Immature natural killer cell (primary cell): ENCODE measurements around the gene PRKG2. TPM values are rescaled to one million over a fixed set of nuclear protein-coding genes. Genes with fewer than 3 reads are reported as not detected.
"Not testable (repeated sequence)": the region's sequence is repeated elsewhere in the genome, so short reads cannot be mapped to it uniquely, and the experiment has no call there.

Experiments used
- DNase-seq, 3 donors: peaks; one replicate each; pipeline ENCODE4 v3.0.0; 2022; ENCODE audit warnings: mixed read lengths in 1 of 3
- H3K27ac Mint-ChIP-seq, 6 donors: one replicate each; pipeline ENCODE4 v1.8.0; 2020; ENCODE audit warnings: mixed read lengths in 6 of 6, mild to moderate bottlenecking in 5 of 6, inconsistent platforms in 4 of 6, moderate library complexity in 3 of 6
- H3K27me3 Mint-ChIP-seq, 3 donors: one replicate each; pipeline ENCODE4 v1.8.0; 2020 to 2021; ENCODE audit warnings: low read depth in 3 of 3, mild to moderate bottlenecking in 3 of 3, mixed read lengths in 3 of 3, moderate library complexity in 3 of 3, inconsistent platforms in 1 of 3
- H3K36me3 Mint-ChIP-seq, 3 donors: one replicate each; pipeline ENCODE4 v1.8.0; 2020; ENCODE audit warnings: mixed read lengths in 3 of 3, inconsistent platforms in 2 of 3, mild to moderate bottlenecking in 2 of 3
- H3K4me1 Mint-ChIP-seq, 2 donors: one replicate each; pipeline ENCODE4 v1.8.0; 2020; ENCODE audit warnings: inconsistent platforms in 2 of 2, mild to moderate bottlenecking in 2 of 2, mixed read lengths in 2 of 2, moderate library complexity in 1 of 2
- H3K4me3 Mint-ChIP-seq, 5 donors: one replicate each; pipeline ENCODE4 v1.8.0; 2020; ENCODE audit warnings: mild to moderate bottlenecking in 5 of 5, mixed read lengths in 5 of 5, inconsistent platforms in 3 of 5, moderate library complexity in 3 of 5
- H3K9me3 Mint-ChIP-seq, 6 donors: one replicate each; pipeline ENCODE4 v1.8.0; 2020; ENCODE audit warnings: mild to moderate bottlenecking in 6 of 6, mixed read lengths in 6 of 6, inconsistent platforms in 4 of 6, moderate library complexity in 3 of 6
- polyA plus RNA-seq, 3 donors: library from polyadenylated mRNA; unstranded; fragments of 300-500 nt; fragmentation: Illumina TruSeq; gene quantifications; one replicate each; pipeline ENCODE4 v1.2.3, GENCODE V29; 2021

Gene PRKG2
- polyA plus RNA-seq, 3 donors from 2014 or later: 0.62 to 0.76 TPM; not detected in 1

DNA sequence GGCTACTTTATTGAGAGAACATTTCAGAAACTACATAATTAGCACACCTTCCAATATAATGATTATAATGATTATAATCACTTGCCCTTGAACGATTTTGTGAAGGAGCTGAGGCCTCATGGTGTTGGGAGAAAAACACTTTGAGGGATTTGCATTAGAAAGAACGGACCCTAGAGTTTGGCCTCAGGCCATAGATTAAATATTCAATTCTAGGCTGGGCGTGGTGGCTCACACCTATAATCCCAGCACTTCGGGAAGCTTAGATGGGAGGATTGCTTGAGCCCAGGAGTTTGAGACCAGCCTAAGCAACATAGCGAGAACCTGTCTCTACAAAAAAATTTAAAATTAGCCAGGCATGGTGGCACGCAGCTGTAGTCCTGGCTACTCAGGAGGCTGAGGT lies 12.9 kb upstream of the PRKG2 start:
- Mint-ChIP-seq H3K9me3 (peaks cover 0 to 9% (median 4%) of the 10 kb centered on the region in 6 donors), H3K4me1 (no peaks in the 10 kb centered on the region), H3K27ac (no peak overlapping the region), H3K36me3 (no peaks in the 10 kb centered on the region), H3K4me3 (no peak overlapping the region), H3K27me3 (peaks cover 0 to 2% (median 0%) of the 10 kb centered on the region in 3 donors)
- no peak for DNase-seq

DNA sequence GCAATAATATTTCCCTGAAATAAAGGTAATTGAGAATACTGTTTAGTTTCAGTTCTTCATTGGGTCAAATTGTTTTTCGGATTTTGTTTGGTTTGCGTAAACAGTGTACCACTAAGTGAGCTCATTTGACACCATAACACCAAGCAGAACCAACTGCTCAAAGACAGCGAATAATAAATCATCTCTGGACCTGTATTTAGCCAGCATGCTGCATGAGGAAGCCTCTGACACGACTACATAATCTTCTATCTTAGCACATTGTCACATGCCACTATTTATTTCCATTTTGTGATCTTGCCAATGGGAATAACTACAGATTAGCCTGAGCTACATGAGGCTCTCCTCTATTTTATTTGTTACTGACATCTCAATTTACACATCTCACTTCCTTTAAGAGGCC lies 12.1 kb upstream of the PRKG2 start:
- Mint-ChIP-seq H3K9me3 (peaks cover 0 to 9% (median 3%) of the 10 kb centered on the region in 6 donors), H3K27ac (no peak overlapping the region), H3K4me3 (no peak overlapping the region), H3K27me3 (peaks cover 0 to 2% (median 0%) of the 10 kb centered on the region in 3 donors), H3K36me3 (no peaks in the 10 kb centered on the region), H3K4me1 (no peaks in the 10 kb centered on the region)
- no peak for DNase-seq

DNA sequence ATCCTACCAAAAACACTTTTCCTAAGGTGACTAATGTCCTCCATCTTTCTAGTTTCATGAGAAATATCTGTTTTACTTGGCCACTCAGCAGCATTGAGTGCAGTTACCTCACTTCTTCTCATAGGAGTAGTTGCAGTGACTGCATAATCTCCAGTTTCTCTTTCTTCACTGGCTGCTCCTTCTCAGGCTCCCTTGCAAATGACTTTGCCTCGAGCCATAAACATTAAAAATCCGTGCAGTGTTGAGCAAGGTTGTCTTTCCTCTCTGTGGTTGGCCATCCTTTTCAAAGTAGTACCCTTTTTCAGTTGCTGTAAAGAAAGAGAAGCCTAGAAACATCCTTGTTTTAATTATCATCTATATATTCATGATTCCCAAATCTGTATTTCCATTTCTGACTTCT lies 10.2 kb upstream of the PRKG2 start:
- H3K4me3 Mint-ChIP-seq: no peak overlapping the region
- no peak for DNase-seq
- H3K27ac Mint-ChIP-seq: no peak overlapping the region
- peaks cover 0 to 2% (median 2%) of the 10 kb centered on the region in 3 donors for H3K27me3 Mint-ChIP-seq
- no peaks in the 10 kb centered on the region for H3K4me1 Mint-ChIP-seq
- peaks cover 0 to 4% (median 1%) of the 10 kb centered on the region in 6 donors for H3K9me3 Mint-ChIP-seq
- no peaks in the 10 kb centered on the region for H3K36me3 Mint-ChIP-seq

GRCh38 chr4:81222082-81222472 lies 7.1 kb upstream of the PRKG2 start:
- not testable (repeated sequence) for DNase-seq, H3K27me3 Mint-ChIP-seq, H3K36me3 Mint-ChIP-seq, H3K4me3 Mint-ChIP-seq, H3K27ac Mint-ChIP-seq, H3K4me1 Mint-ChIP-seq
- peaks cover 0 to 10% (median 3%) of the 10 kb centered on the region in 6 donors for H3K9me3 Mint-ChIP-seq

- no peak for DNase-seq
- H3K27me3 Mint-ChIP-seq: peaks cover 2 to 6% (median 2%) of the 10 kb centered on the region in 3 donors
- H3K36me3 Mint-ChIP-seq: no peaks in the 10 kb centered on the region
- H3K4me1 Mint-ChIP-seq: no peaks in the 10 kb centered on the region
- no peak overlapping the region for H3K4me3 Mint-ChIP-seq
- H3K27ac Mint-ChIP-seq: no peak overlapping the region
- peaks cover 0 to 10% (median 3%) of the 10 kb centered on the region in 6 donors for H3K9me3 Mint-ChIP-seq
Measured at GRCh38 chr4:81221303-81222081, 6.5 kb upstream of the PRKG2 start.

DNA sequence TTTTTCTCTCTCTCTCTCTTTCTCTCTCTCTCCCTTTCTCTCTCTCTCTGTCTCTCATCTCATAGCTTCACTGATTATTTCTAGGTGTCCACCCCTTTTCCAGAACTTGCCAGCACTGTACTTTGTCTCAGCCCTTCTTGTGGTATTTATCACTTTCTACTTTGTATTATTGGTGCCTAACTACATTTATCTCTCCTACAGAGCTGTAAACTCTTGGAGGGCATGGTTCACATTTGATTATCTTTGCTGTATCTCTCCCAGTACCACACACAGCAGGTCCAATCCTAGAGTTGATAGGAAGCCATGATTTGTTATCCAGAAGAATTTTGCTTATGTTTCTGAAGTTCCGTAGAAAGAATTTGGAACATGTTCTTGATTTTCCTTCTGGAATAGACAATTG lies 5.2 kb upstream of the PRKG2 start:
- H3K36me3 Mint-ChIP-seq: peaks cover 0 to 7% (median 0%) of the 10 kb centered on the region in 3 donors
- H3K9me3 Mint-ChIP-seq: peaks cover 0 to 10% (median 3%) of the 10 kb centered on the region in 6 donors
- no peak for DNase-seq
- H3K27ac Mint-ChIP-seq: no peak overlapping the region
- H3K4me1 Mint-ChIP-seq: no peaks in the 10 kb centered on the region
- peaks cover 5 to 14% (median 7%) of the 10 kb centered on the region in 3 donors for H3K27me3 Mint-ChIP-seq
- H3K4me3 Mint-ChIP-seq: no peak overlapping the region

DNA sequence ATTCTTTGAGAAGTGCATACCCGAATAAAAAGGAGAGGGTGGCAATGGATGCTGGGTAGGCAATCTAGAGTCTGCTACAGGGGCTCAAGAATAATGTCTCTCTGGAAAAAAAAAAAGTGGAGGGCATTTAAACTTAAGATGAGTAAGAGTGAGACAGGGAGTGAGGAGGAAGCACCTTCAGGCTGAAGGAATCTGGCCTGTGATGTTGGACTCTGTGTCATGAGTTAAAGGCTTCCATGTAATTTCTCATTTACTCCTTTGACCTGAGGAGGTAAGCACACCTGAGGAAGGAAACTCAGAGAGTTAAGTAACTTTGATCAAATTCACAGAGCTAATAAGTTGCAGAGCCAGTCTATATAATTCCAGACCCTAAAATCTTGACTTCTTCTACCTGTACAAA lies 3.2 kb upstream of the PRKG2 start:
- Mint-ChIP-seq H3K27me3 (peaks cover 5 to 21% (median 9%) of the 10 kb centered on the region in 3 donors), H3K36me3 (peaks cover 0 to 7% (median 0%) of the 10 kb centered on the region in 3 donors), H3K27ac (no peak overlapping the region), H3K9me3 (peaks cover 0 to 10% (median 3%) of the 10 kb centered on the region in 6 donors), H3K4me1 (no peaks in the 10 kb centered on the region), H3K4me3 (no peak overlapping the region)
- DNase-seq: no peak

DNA sequence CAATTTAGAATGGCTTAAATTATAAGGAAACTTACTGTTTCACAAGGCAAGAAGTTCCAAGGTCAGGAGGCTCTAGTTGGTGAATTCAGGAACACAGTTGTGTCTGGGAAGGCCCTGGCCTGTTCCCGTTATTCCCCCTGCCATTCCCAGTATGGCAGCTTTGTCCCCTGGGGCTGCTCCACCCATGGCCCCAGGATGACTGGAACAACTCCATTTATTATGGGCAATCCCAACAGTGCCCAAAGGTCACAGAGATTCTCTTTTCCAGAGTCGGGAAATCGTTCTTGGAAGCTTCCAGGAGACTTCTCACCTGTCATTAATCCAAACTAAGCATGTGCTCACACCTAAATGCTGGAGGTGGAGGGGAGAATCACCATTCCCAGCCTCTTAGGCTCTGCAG lies 2.8 kb upstream of the PRKG2 start:
- H3K36me3 Mint-ChIP-seq: peaks cover 0 to 7% (median 0%) of the 10 kb centered on the region in 3 donors
- H3K4me3 Mint-ChIP-seq: no peak overlapping the region
- H3K9me3 Mint-ChIP-seq: peaks cover 0 to 10% (median 3%) of the 10 kb centered on the region in 6 donors
- no peak overlapping the region for H3K27ac Mint-ChIP-seq
- no peaks in the 10 kb centered on the region for H3K4me1 Mint-ChIP-seq
- no peak for DNase-seq
- peaks cover 5 to 21% (median 9%) of the 10 kb centered on the region in 3 donors for H3K27me3 Mint-ChIP-seq

GRCh38 chr4:81215931-81216330 lies 909 bp upstream of the PRKG2 start:
- Mint-ChIP-seq H3K4me3 (no peak overlapping the region), H3K9me3 (peaks cover 0 to 9% (median 2%) of the 10 kb centered on the region in 6 donors), H3K4me1 (no peaks in the 10 kb centered on the region), H3K27me3 (peaks cover 5 to 21% (median 9%) of the 10 kb centered on the region in 3 donors), H3K27ac (no peak overlapping the region), H3K36me3 (peaks cover 0 to 7% (median 0%) of the 10 kb centered on the region in 3 donors)
- no peak for DNase-seq

GRCh38 chr4:81214144-81214880 lies 710 bp downstream of the PRKG2 start:
- Mint-ChIP-seq H3K27ac (no peak overlapping the region), H3K4me1 (no peaks in the 10 kb centered on the region), H3K36me3 (peaks cover 0 to 7% (median 0%) of the 10 kb centered on the region in 3 donors), H3K27me3 (peaks cover 3 to 21% (median 9%) of the 10 kb centered on the region in 3 donors), H3K4me3 (peak overlapping the region in 1 of 5 donors; percentile 35), H3K9me3 (peaks cover 0 to 9% (median 1%) of the 10 kb centered on the region in 6 donors)
- DNase-seq: no peak

DNA sequence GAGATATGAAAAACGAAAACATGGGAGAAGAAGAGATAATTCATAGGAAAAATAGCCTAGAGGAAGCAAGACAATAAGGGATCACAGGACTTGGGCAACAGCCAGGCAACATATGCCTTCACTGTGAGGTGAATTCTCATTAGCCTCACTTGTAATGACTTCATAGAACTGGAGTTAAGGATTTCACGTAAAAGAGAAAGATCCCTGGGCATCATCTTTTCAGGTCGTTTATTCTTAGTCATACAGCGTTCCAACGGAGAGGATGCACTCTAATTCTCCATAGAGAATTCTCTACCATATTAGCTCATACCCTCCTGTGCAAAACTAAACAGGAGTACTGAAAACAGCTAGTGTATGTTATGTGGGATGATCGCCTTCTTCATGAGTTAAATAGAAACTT lies 1.4 kb downstream of the PRKG2 start:
- Mint-ChIP-seq H3K27ac (no peak overlapping the region), H3K9me3 (peaks cover 0 to 9% (median 0%) of the 10 kb centered on the region in 6 donors), H3K27me3 (peaks cover 3 to 18% (median 9%) of the 10 kb centered on the region in 3 donors)

GRCh38 chr4:81211956-81212355 lies 3.1 kb downstream of the PRKG2 start:
- Mint-ChIP-seq H3K4me3 (no peak overlapping the region), H3K27me3 (peaks cover 3 to 16% (median 9%) of the 10 kb centered on the region in 3 donors), H3K36me3 (peaks cover 0 to 7% (median 0%) of the 10 kb centered on the region in 3 donors), H3K27ac (no peak overlapping the region), H3K4me1 (no peaks in the 10 kb centered on the region), H3K9me3 (peaks cover 0 to 7% (median 0%) of the 10 kb centered on the region in 6 donors)
- no peak for DNase-seq

More for the DNA sequence above, 1.4 kb downstream of the PRKG2 start:
- Mint-ChIP-seq H3K4me1 (no peaks in the 10 kb centered on the region), H3K4me3 (no peak overlapping the region), H3K36me3 (peaks cover 0 to 7% (median 0%) of the 10 kb centered on the region in 3 donors)
- no peak for DNase-seq

- H3K36me3 Mint-ChIP-seq: no peaks in the 10 kb centered on the region
- DNase-seq: no peak
- H3K27ac Mint-ChIP-seq: no peak overlapping the region
- peaks cover 0 to 3% (median 0%) of the 10 kb centered on the region in 6 donors for H3K9me3 Mint-ChIP-seq
- peaks cover 0 to 7% (median 0%) of the 10 kb centered on the region in 3 donors for H3K27me3 Mint-ChIP-seq
- H3K4me1 Mint-ChIP-seq: no peaks in the 10 kb centered on the region
- H3K4me3 Mint-ChIP-seq: no peak overlapping the region
Measured at GRCh38 chr4:81207828-81208227, 7.2 kb downstream of the PRKG2 start.

DNA sequence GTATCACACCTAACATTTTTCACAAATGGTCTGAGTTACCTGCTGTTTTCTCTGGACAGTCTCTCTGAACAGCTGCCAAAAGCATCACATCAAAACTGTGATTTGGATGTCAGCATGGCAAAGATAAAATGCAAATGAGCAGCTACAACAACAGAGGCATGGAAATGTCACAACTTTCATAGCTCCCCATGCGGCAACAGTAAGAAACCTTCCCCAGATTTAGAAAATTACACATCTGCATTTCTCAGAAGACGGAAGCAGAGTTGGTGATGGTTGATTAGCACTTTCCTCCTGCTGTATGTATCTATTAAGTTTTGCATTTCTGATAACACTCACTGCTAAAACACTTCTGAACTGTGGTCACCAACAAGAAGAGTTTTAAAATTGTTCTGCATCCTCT lies 9.7 kb downstream of the PRKG2 start:
- Mint-ChIP-seq H3K36me3 (no peaks in the 10 kb centered on the region), H3K4me3 (no peak overlapping the region), H3K4me1 (no peaks in the 10 kb centered on the region), H3K27me3 (peaks cover 0 to 7% (median 0%) of the 10 kb centered on the region in 3 donors), H3K27ac (no peak overlapping the region), H3K9me3 (peaks cover 0 to 3% (median 0%) of the 10 kb centered on the region in 6 donors)
- DNase-seq: no peak
